GM10847 (cell line): ENCODE data around the gene TGFB2.

Experiments used
- POLR2A ChIP-seq: IDR thresholded peaks from 2 replicates; pipeline ENCODE4 v1.6.1; 2011; ENCODE audit not compliant: insufficient read length; ENCODE audit errors: extremely low read depth

The TGFB2 gene

GRCh38 chr1:218439541-218440295 lies 94.6 kb downstream of the TGFB2 start:
- TF ChIP-seq POLR2A: no peak

DNA sequence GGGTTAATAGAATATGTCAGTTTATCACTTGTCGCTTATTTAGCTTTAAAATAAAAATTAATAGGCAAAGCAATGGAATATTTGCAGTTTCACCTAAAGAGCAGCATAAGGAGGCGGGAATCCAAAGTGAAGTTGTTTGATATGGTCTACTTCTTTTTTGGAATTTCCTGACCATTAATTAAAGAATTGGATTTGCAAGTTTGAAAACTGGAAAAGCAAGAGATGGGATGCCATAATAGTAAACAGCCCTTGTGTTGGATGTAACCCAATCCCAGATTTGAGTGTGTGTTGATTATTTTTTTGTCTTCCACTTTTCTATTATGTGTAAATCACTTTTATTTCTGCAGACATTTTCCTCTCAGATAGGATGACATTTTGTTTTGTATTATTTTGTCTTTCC lies 98.1 kb downstream of the TGFB2 start:
- TF ChIP-seq POLR2A: no peak

DNA sequence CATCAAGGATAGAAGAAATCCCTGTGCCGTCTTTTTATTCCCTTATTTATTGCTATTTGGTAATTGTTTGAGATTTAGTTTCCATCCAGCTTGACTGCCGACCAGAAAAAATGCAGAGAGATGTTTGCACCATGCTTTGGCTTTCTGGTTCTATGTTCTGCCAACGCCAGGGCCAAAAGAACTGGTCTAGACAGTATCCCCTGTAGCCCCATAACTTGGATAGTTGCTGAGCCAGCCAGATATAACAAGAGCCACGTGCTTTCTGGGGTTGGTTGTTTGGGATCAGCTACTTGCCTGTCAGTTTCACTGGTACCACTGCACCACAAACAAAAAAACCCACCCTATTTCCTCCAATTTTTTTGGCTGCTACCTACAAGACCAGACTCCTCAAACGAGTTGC lies 99.0 kb downstream of the TGFB2 start:
- no peak for TF ChIP-seq POLR2A

DNA sequence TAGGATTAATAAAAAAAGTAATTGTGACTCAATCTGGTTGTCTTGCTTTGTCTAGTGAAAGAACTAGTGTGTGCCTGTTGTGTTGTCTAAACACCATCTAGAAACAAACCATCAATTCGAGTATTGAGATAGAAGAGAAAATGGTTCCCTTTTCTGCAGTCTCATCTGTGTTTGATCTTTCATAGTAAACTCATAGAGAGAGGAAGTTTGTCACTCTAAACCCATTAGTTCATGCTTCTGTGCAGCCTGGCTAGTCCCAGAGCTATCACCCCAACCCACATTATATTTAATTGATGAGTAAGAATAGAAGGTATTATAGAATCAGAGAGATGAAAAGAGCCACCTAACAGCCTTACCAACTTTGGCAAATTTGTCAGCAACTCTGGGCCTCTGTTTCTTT lies 99.5 kb downstream of the TGFB2 start:
- no peak for TF ChIP-seq POLR2A

DNA sequence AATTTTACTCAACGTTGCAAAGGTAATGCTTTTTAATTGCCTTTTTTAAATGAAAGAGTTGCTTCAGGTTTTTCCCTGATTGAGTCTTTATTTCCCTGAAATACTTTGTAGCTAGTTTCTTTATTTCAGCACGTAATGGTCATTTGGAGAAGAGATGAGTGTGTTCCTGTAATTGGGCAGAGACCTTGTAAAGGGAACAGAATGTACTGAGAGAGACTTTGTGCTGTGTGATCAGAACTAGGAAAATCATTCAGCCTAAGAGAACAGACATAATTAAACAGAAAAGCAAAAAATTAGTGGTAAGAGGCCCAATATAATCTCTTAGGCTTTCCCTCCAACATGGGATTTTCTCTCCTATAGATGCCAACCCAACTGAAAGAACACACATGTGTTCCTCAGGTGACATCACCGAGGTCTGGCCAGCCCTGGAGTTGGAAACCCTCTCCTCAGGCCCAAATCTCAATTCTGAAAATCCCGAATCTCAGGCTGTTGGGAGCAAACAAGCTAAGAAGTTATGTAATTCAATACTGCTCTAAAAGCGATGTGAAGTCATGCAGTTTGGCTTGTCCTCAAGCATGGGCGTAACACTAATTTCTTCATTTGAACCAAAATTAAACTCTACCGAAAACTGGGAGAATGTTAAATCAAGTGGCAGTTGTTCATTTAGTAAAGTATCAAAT lies 102.0 kb downstream of the TGFB2 start:
- TF ChIP-seq POLR2A: no peak

- no peak for TF ChIP-seq POLR2A
These were observed 106.3 kb downstream of the TGFB2 start for GRCh38 chr1:218451415-218451814.

- TF ChIP-seq POLR2A: no peak
These were observed 109.7 kb downstream of the TGFB2 start for GRCh38 chr1:218454700-218455282.

- no peak for TF ChIP-seq POLR2A
These were observed 111.3 kb downstream of the TGFB2 start for GRCh38 chr1:218456444-218456843.

GRCh38 chr1:218459450-218459849 lies 114.3 kb downstream of the TGFB2 start:
- TF ChIP-seq POLR2A: no peak

GRCh38 chr1:218459878-218460711 lies 115.0 kb downstream of the TGFB2 start:
- TF ChIP-seq POLR2A: no peak

GRCh38 chr1:218461351-218461750 lies 116.2 kb downstream of the TGFB2 start:
- no peak for TF ChIP-seq POLR2A

DNA sequence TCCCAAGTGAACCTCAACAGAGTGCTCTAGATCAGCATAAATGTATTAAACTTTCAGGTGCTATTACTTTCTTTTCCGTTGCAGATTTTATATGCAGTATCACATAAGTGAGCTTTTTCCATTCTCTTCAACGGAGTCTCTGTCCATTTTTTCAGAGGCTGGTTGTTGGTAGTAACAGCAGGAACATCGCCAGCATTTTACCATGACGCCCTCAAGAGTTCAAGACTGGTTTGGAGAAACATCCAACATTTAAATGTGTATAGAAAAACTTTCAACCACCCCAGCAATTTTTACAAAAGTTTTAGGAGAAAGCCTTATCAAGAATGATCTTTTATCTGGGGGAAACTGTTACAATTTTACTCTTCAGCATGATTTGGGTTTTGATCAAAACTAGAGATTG lies 117.0 kb downstream of the TGFB2 start:
- TF ChIP-seq POLR2A: no peak

GRCh38 chr1:218462587-218462986 lies 117.5 kb downstream of the TGFB2 start:
- TF ChIP-seq POLR2A: no peak

- no peak for TF ChIP-seq POLR2A
These were observed 118.3 kb downstream of the TGFB2 start for GRCh38 chr1:218463194-218464156.
